KMS-11 (cell line): ENCODE data around the gene GALNT3.

Source experiments
- H2AFZ ChIP-seq: fragments of 200-600 bp; sonication (generic); 2 replicates; pipeline ENCODE4 v1.6.1; 2016; ENCODE audit warnings: antibody characterized with exemption, mixed run types, low read depth
- H3K27ac ChIP-seq: fragments of 200-600 bp; sonication (generic); 2 replicates; pipeline ENCODE4 v1.6.1; 2016; ENCODE audit warnings: mild to moderate bottlenecking, mixed run types
- H3K27me3 ChIP-seq: fragments of 200-600 bp; sonication (generic); 2 replicates; pipeline ENCODE4 v1.6.1; 2017; ENCODE audit warnings: mild to moderate bottlenecking, low read depth, mixed run types, moderate library complexity; ENCODE audit not compliant: insufficient read depth
- H3K36me3 ChIP-seq: fragments of 200-600 bp; sonication (generic); 2 replicates; pipeline ENCODE4 v1.6.1; 2017; ENCODE audit warnings: mild to moderate bottlenecking, mixed run types; ENCODE audit not compliant: insufficient read depth
- H3K4me1 ChIP-seq: fragments of 200-600 bp; sonication (generic); 2 replicates; pipeline ENCODE4 v1.6.1; 2016; ENCODE audit warnings: mild to moderate bottlenecking, low read depth, mixed run types; ENCODE audit not compliant: poor library complexity, severe bottlenecking
- H3K4me2 ChIP-seq: fragments of 200-600 bp; sonication (generic); 2 replicates; pipeline ENCODE4 v1.7.0; 2016; ENCODE audit warnings: mild to moderate bottlenecking, mixed run types
- H3K4me3 ChIP-seq: fragments of 200-600 bp; sonication (generic); IDR thresholded peaks from 2 replicates; pipeline ENCODE4 v1.6.1; 2017; ENCODE audit warnings: low read depth, low read length, mixed read lengths; ENCODE audit not compliant: insufficient read depth
- H3K79me2 ChIP-seq: fragments of 200-600 bp; sonication (generic); 2 replicates; pipeline ENCODE4 v1.6.1; 2016; ENCODE audit warnings: low read depth, mixed run types; ENCODE audit not compliant: insufficient read depth
- H3K9ac ChIP-seq: fragments of 200-600 bp; sonication (generic); 2 replicates; pipeline ENCODE4 v1.6.1; 2016; ENCODE audit warnings: mild to moderate bottlenecking, mixed run types
- H4K20me1 ChIP-seq: fragments of 200-600 bp; sonication (generic); 2 replicates; pipeline ENCODE4 v1.6.1; 2016; ENCODE audit warnings: mild to moderate bottlenecking, mixed run types; ENCODE audit not compliant: insufficient read depth
- CTCF ChIP-seq: fragments of 200-600 bp; sonication (generic); conservative IDR thresholded peaks from 2 replicates; pipeline ENCODE4 v1.6.1; 2017; ENCODE audit warnings: low read depth, mild to moderate bottlenecking, antibody characterized with exemption, low read length, moderate library complexity, mixed read lengths

The GALNT3 gene

GRCh38 chr2:165827016-165827920 is 33.2 kb upstream of the GALNT3 start:
- Histone ChIP-seq H3K4me3 (no peak overlapping the region), H2AFZ (no peak overlapping the region), H3K36me3 (no peaks in the 10 kb centered on the region), H4K20me1 (no peaks in the 10 kb centered on the region), H3K27ac (no peak overlapping the region), H3K79me2 (no peaks in the 10 kb centered on the region), H3K27me3 (no peaks in the 10 kb centered on the region), H3K9ac (no peak overlapping the region), H3K4me2 (no peak overlapping the region), H3K4me1 (peaks cover 6% of the 10 kb centered on the region)
- no peak for TF ChIP-seq CTCF

GRCh38 chr2:165825041-165825440 is 31.0 kb upstream of the GALNT3 start:
- no peak overlapping the region for H2AFZ ChIP-seq
- H3K4me3 ChIP-seq, result no peak overlapping the region
- no peaks in the 10 kb centered on the region for H3K79me2 ChIP-seq
- TF ChIP-seq CTCF, result no peak
- H3K36me3 ChIP-seq, result no peaks in the 10 kb centered on the region
- no peaks in the 10 kb centered on the region for H4K20me1 ChIP-seq
- H3K27me3 ChIP-seq, result no peaks in the 10 kb centered on the region
- no peak overlapping the region for H3K4me2 ChIP-seq
- H3K9ac ChIP-seq, result no peak overlapping the region
- peaks cover 6% of the 10 kb centered on the region for H3K4me1 ChIP-seq
- H3K27ac ChIP-seq, result no peak overlapping the region

GRCh38 chr2:165820296-165820695 is 26.2 kb upstream of the GALNT3 start:
- no peaks in the 10 kb centered on the region for H3K79me2 ChIP-seq
- H3K9ac ChIP-seq, result no peak overlapping the region
- no peak overlapping the region for H3K27ac ChIP-seq
- H3K36me3 ChIP-seq, result no peaks in the 10 kb centered on the region
- no peak for TF ChIP-seq CTCF
- H3K4me3 ChIP-seq, result no peak overlapping the region
- no peak overlapping the region for H3K4me2 ChIP-seq
- no peak overlapping the region for H2AFZ ChIP-seq
- no peaks in the 10 kb centered on the region for H4K20me1 ChIP-seq
- no peaks in the 10 kb centered on the region for H3K4me1 ChIP-seq
- H3K27me3 ChIP-seq, result no peaks in the 10 kb centered on the region

GRCh38 chr2:165818920-165819319 is 24.9 kb upstream of the GALNT3 start:
- no peaks in the 10 kb centered on the region for H3K36me3 ChIP-seq
- H3K4me3 ChIP-seq, result no peak overlapping the region
- H3K9ac ChIP-seq, result no peak overlapping the region
- H3K27ac ChIP-seq, result no peak overlapping the region
- H3K79me2 ChIP-seq, result no peaks in the 10 kb centered on the region
- no peaks in the 10 kb centered on the region for H3K4me1 ChIP-seq
- TF ChIP-seq CTCF, result no peak
- H3K27me3 ChIP-seq, result no peaks in the 10 kb centered on the region
- H2AFZ ChIP-seq, result no peak overlapping the region
- no peak overlapping the region for H3K4me2 ChIP-seq
- H4K20me1 ChIP-seq, result no peaks in the 10 kb centered on the region
